ENCODE measurements around the gene ITGB5. TPM values are rescaled to one million over a fixed set of nuclear protein-coding genes. Genes with fewer than 3 reads are reported as not detected.

The ITGB5 gene
- total RNA-seq, 2 donors from 2014 or later = 262 to 329 TPM

GRCh38 chr3:124804875-124805274 lies 82.3 kb downstream of the ITGB5 start:
- no peak overlapping the region for H3K4me3 ChIP-seq (ENCODE audit: low read length)
- H3K9ac ChIP-seq (ENCODE audit: extremely low read depth, low read length, poor library complexity, severe bottlenecking) = no peak overlapping the region
- 91 to 95% methylated on average over 5 to 7 of the region's 7 CpGs for WGBS, 2 experiments (ENCODE audit: insufficient coverage in 1 of 2, insufficient read length in 1 of 2)
- peaks cover 68% of the 10 kb centered on the region for H3K36me3 Mint-ChIP-seq (ENCODE audit: low read depth)
- no peaks in the 10 kb centered on the region for H3K27me3 Mint-ChIP-seq (ENCODE audit: insufficient read depth)
- H3K4me1 Mint-ChIP-seq = peaks cover 22% of the 10 kb centered on the region
- no peaks in the 10 kb centered on the region for H3K9me3 ChIP-seq (ENCODE audit: control insufficient read depth, low read length)
- TF ChIP-seq CTCF (conservative IDR thresholded peaks at IDR 0.05) = no peak
- no peak overlapping the region for H3K27ac ChIP-seq (ENCODE audit: low read depth, low read length)
- peaks cover 4% of the 10 kb centered on the region for H3K4me1 ChIP-seq (ENCODE audit: control insufficient read depth, insufficient read depth, low read length)
- no peak overlapping the region for H3K4me3 Mint-ChIP-seq
- DNase-seq = no peak
- H3K36me3 ChIP-seq (ENCODE audit: control insufficient read depth, insufficient read depth, low read length) = peaks cover 92% of the 10 kb centered on the region
- no peaks in the 10 kb centered on the region for H3K27me3 ChIP-seq (ENCODE audit: control insufficient read depth, insufficient read depth, low read length, poor library complexity, severe bottlenecking)
- no peak overlapping the region for H3K27ac Mint-ChIP-seq
- no peaks in the 10 kb centered on the region for H3K9me3 Mint-ChIP-seq

DNA sequence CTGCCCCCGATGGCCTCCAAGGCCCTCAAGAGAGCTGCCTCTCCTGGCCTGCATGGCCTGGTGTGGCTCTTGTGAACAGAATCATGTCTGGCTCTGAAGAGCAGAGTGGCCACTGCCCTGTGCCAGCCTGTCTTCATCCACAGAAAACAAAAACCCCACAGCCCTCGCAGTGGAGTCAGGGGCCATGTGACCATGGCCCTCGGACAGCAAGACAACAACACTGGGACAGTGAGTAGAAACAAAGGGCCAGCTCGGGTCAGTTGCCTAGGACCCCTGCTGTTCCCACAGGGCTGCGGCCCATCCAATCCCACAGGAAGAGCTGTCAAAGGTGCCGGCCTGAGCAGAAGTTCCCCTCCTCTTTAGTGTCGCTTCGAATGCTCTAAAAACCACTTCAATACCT lies 84.5 kb downstream of the ITGB5 start:
- no peaks in the 10 kb centered on the region for H3K27me3 ChIP-seq (ENCODE audit: control insufficient read depth, insufficient read depth, low read length, poor library complexity, severe bottlenecking)
- H3K36me3 ChIP-seq (ENCODE audit: control insufficient read depth, insufficient read depth, low read length) = peaks cover 90% of the 10 kb centered on the region
- H3K4me1 Mint-ChIP-seq = peaks cover 14% of the 10 kb centered on the region
- 62 to 91% methylated on average over 7 to 8 of the region's 8 CpGs for WGBS, 2 experiments (ENCODE audit: insufficient coverage in 1 of 2, insufficient read length in 1 of 2)
- H3K9me3 Mint-ChIP-seq = no peaks in the 10 kb centered on the region
- H3K27ac Mint-ChIP-seq = peak overlapping the region; percentile 81
- no peak overlapping the region for H3K9ac ChIP-seq (ENCODE audit: extremely low read depth, low read length, poor library complexity, severe bottlenecking)
- no peak for TF ChIP-seq CTCF (conservative IDR thresholded peaks at IDR 0.05)
- no peaks in the 10 kb centered on the region for H3K9me3 ChIP-seq (ENCODE audit: control insufficient read depth, low read length)
- H3K4me1 ChIP-seq (ENCODE audit: control insufficient read depth, insufficient read depth, low read length) = peaks cover 4% of the 10 kb centered on the region
- no peak overlapping the region for H3K4me3 ChIP-seq (ENCODE audit: low read length)
- DNase-seq = no peak
- H3K4me3 Mint-ChIP-seq = no peak overlapping the region
- no peaks in the 10 kb centered on the region for H3K27me3 Mint-ChIP-seq (ENCODE audit: insufficient read depth)
- H3K36me3 Mint-ChIP-seq (ENCODE audit: low read depth) = peaks cover 66% of the 10 kb centered on the region
- no peak overlapping the region for H3K27ac ChIP-seq (ENCODE audit: low read depth, low read length)

GRCh38 chr3:124802061-124802698 lies 85.0 kb downstream of the ITGB5 start:
- WGBS, 2 experiments (ENCODE audit: insufficient coverage in 1 of 2, insufficient read length in 1 of 2) = 92 to 95% methylated on average over 4 to 8 of the region's 8 CpGs
- peaks cover 91% of the 10 kb centered on the region for H3K36me3 ChIP-seq (ENCODE audit: control insufficient read depth, insufficient read depth, low read length)
- Mint-ChIP-seq H3K27ac (peak overlapping the region; percentile 81), H3K36me3 (ENCODE audit: low read depth) (peaks cover 67% of the 10 kb centered on the region), H3K27me3 (ENCODE audit: insufficient read depth) (no peaks in the 10 kb centered on the region), H3K4me3 (no peak overlapping the region), H3K9me3 (no peaks in the 10 kb centered on the region), H3K4me1 (peaks cover 14% of the 10 kb centered on the region)
- no peaks in the 10 kb centered on the region for H3K27me3 ChIP-seq (ENCODE audit: control insufficient read depth, insufficient read depth, low read length, poor library complexity, severe bottlenecking)
- H3K27ac ChIP-seq (ENCODE audit: low read depth, low read length) = no peak overlapping the region
- no peak overlapping the region for H3K4me3 ChIP-seq (ENCODE audit: low read length)
- no peak for TF ChIP-seq CTCF (conservative IDR thresholded peaks at IDR 0.05)
- no peaks in the 10 kb centered on the region for H3K9me3 ChIP-seq (ENCODE audit: control insufficient read depth, low read length)
- H3K9ac ChIP-seq (ENCODE audit: extremely low read depth, low read length, poor library complexity, severe bottlenecking) = no peak overlapping the region
- peaks cover 4% of the 10 kb centered on the region for H3K4me1 ChIP-seq (ENCODE audit: control insufficient read depth, insufficient read depth, low read length)
- no peak for DNase-seq

Data from endodermal cell (in vitro differentiated cells).